WERI-Rb-1 (cell line): ENCODE results near the gene SH3GL3.

ENCODE experiments used
- DNase-seq: peaks from one replicate; pipeline ENCODE4 v3.0.0-alpha.2; 2020
- H3K27ac ChIP-seq: fragments of 250-450 bp; sonication (Bioruptor Pico); 2 replicates; pipeline ENCODE4 v1.5.1; 2020; ENCODE audit warnings: mild to moderate bottlenecking, moderate library complexity
- H3K27me3 ChIP-seq: fragments of 250-450 bp; sonication (Bioruptor Pico); 2 replicates; pipeline ENCODE4 v1.5.1; 2021; ENCODE audit warnings: mild to moderate bottlenecking, low read depth, moderate library complexity; ENCODE audit not compliant: insufficient read depth, severe bottlenecking
- H3K36me3 ChIP-seq: fragments of 250-450 bp; sonication (Bioruptor Pico); 2 replicates; pipeline ENCODE4 v1.5.1; 2020; ENCODE audit warnings: mild to moderate bottlenecking, moderate library complexity
- H3K4me3 ChIP-seq: 2 replicates; pipeline ENCODE4 v1.5.1; 2011; ENCODE audit warnings: low read depth, mild to moderate bottlenecking, control low read depth, low read length
- H3K9me3 ChIP-seq: fragments of 250-450 bp; sonication (Bioruptor Pico); 2 replicates; pipeline ENCODE4 v1.5.1; 2021; ENCODE audit warnings: mild to moderate bottlenecking, moderate library complexity; ENCODE audit not compliant: severe bottlenecking
- CTCF ChIP-seq: IDR thresholded peaks from 2 replicates; pipeline ENCODE4 v1.5.1; 2011; ENCODE audit warnings: low read depth, mild to moderate bottlenecking, control low read depth, inconsistent platforms, low read length

The SH3GL3 gene

GRCh38 chr15:83582381-83582780, 135.2 kb downstream of the SH3GL3 start:
- Histone ChIP-seq H3K27me3 (no peaks in the 10 kb centered on the region), H3K9me3 (no peaks in the 10 kb centered on the region), H3K36me3 (no peaks in the 10 kb centered on the region), H3K27ac (no peak overlapping the region), H3K4me3 (no peak overlapping the region)
- DNase-seq: no peak
- no peak for TF ChIP-seq CTCF

GRCh38 chr15:83585601-83586335, 138.6 kb downstream of the SH3GL3 start:
- H3K27me3 ChIP-seq: no peaks in the 10 kb centered on the region
- H3K4me3 ChIP-seq: no peak overlapping the region
- H3K9me3 ChIP-seq: no peaks in the 10 kb centered on the region
- H3K27ac ChIP-seq: no peak overlapping the region
- peak; percentile 23 for DNase-seq
- TF ChIP-seq CTCF: no peak
- no peaks in the 10 kb centered on the region for H3K36me3 ChIP-seq

GRCh38 chr15:83587091-83587490, 139.9 kb downstream of the SH3GL3 start:
- no peak for DNase-seq
- no peak overlapping the region for H3K27ac ChIP-seq
- no peak overlapping the region for H3K4me3 ChIP-seq
- H3K36me3 ChIP-seq: no peaks in the 10 kb centered on the region
- no peak for TF ChIP-seq CTCF
- no peaks in the 10 kb centered on the region for H3K9me3 ChIP-seq
- no peaks in the 10 kb centered on the region for H3K27me3 ChIP-seq

- no peak for TF ChIP-seq CTCF
- Histone ChIP-seq H3K9me3 (no peaks in the 10 kb centered on the region), H3K36me3 (no peaks in the 10 kb centered on the region), H3K4me3 (no peak overlapping the region), H3K27me3 (no peaks in the 10 kb centered on the region), H3K27ac (no peak overlapping the region)
- no peak for DNase-seq
These were observed 141.3 kb downstream of the SH3GL3 start for GRCh38 chr15:83588441-83588840.

GRCh38 chr15:83592370-83593040, 145.4 kb downstream of the SH3GL3 start:
- Histone ChIP-seq H3K4me3 (no peak overlapping the region), H3K36me3 (no peaks in the 10 kb centered on the region), H3K27ac (no peak overlapping the region), H3K9me3 (no peaks in the 10 kb centered on the region), H3K27me3 (no peaks in the 10 kb centered on the region)
- DNase-seq: no peak
- TF ChIP-seq CTCF: no peak

- Histone ChIP-seq H3K36me3 (no peaks in the 10 kb centered on the region), H3K27ac (no peak overlapping the region), H3K4me3 (no peak overlapping the region), H3K27me3 (no peaks in the 10 kb centered on the region), H3K9me3 (no peaks in the 10 kb centered on the region)
- TF ChIP-seq CTCF: no peak
- no peak for DNase-seq
These were observed 148.1 kb downstream of the SH3GL3 start for GRCh38 chr15:83595191-83595590.
